ENCODE measurements around the gene SELENOS.

- no peak for TF ChIP-seq CTCF (IDR thresholded peaks at IDR 0.05)
- TF ChIP-seq POLR2A (IDR thresholded peaks at IDR 0.05): no peak
Observed at GRCh38 chr15:101310161-101310480, 32.8 kb upstream of the SELENOS start.

Measured in thyroid gland (tissue), 4 donors.